ENCODE data around the gene WDR64.
A peak's percentile ranks its signal among the peaks of the same experiment; 100 is the strongest.

GRCh38 chr1:241730031-241730430, 78.0 kb downstream of the WDR64 start:
- TF ChIP-seq POLR2AphosphoS5 (IDR thresholded peaks at IDR 0.05; ENCODE audit: low read depth) (no peak), EZH2phosphoT487 (IDR thresholded peaks at IDR 0.05; ENCODE audit: unreplicated experiment) (no peak), CTCF (conservative IDR thresholded peaks at IDR 0.05; ENCODE audit: low read depth in 2 of 2) (no peak), REST (IDR thresholded peaks at IDR 0.05; ENCODE audit: unreplicated experiment) (peak; percentile 64)
